HG02571 (cell line): ENCODE results near the gene UBALD1.

ENCODE experiments used
- ATAC-seq: cut with Tn5 transposase; IDR thresholded peaks from one replicate; pipeline ENCODE4 v1.9.1; 2021; ENCODE audit warnings: mild to moderate bottlenecking, moderate library complexity; ENCODE audit not compliant: unreplicated experiment

Gene UBALD1

GRCh38 chr16:4646773-4647643, 32.3 kb upstream of the UBALD1 start:
- no peak for ATAC-seq

GRCh38 chr16:4641895-4642294, 27.2 kb upstream of the UBALD1 start:
- ATAC-seq: no peak

- no peak for ATAC-seq
Measured at GRCh38 chr16:4641306-4641687, 26.6 kb upstream of the UBALD1 start.

- ATAC-seq: no peak
Measured at GRCh38 chr16:4640572-4641305, 26.1 kb upstream of the UBALD1 start.

GRCh38 chr16:4639899-4640509, 25.3 kb upstream of the UBALD1 start:
- ATAC-seq: no peak

- ATAC-seq: no peak
Measured at GRCh38 chr16:4637501-4638166, 22.9 kb upstream of the UBALD1 start.

- no peak for ATAC-seq
Measured at GRCh38 chr16:4636196-4636595, 21.5 kb upstream of the UBALD1 start.

GRCh38 chr16:4634768-4635167, 20.1 kb upstream of the UBALD1 start:
- ATAC-seq: no peak

- no peak for ATAC-seq
Measured at GRCh38 chr16:4633910-4634635, 19.4 kb upstream of the UBALD1 start.

GRCh38 chr16:4631444-4631843, 16.8 kb upstream of the UBALD1 start:
- no peak for ATAC-seq

GRCh38 chr16:4628283-4628682, 13.6 kb upstream of the UBALD1 start:
- ATAC-seq: no peak

GRCh38 chr16:4626396-4626795, 11.7 kb upstream of the UBALD1 start:
- no peak for ATAC-seq

GRCh38 chr16:4625560-4626159, 11.0 kb upstream of the UBALD1 start:
- no peak for ATAC-seq

- ATAC-seq: peak; percentile 47
Measured at GRCh38 chr16:4624827-4625559, 10.3 kb upstream of the UBALD1 start.

- ATAC-seq: peak; percentile 63
Measured at GRCh38 chr16:4624015-4624826, 9.5 kb upstream of the UBALD1 start, which contains the start of gene MGRN1. MGRN1 (plus strand) TSS chr16:4624826; CDS start chr16:4624961, 135 bp downstream.

- no peak for ATAC-seq
Measured at GRCh38 chr16:4623593-4623992, 8.9 kb upstream of the UBALD1 start.

- no peak for ATAC-seq
Measured at GRCh38 chr16:4618645-4619418, 4.1 kb upstream of the UBALD1 start.

- no peak for ATAC-seq
Measured at GRCh38 chr16:4617880-4618279, 3.2 kb upstream of the UBALD1 start.
